ENCODE results near the gene FCN2.

- TF ChIP-seq CEBPB (IDR thresholded peaks at IDR 0.05) (no peak), NR3C1 (IDR thresholded peaks at IDR 0.05) (no peak), ESRRA (IDR thresholded peaks at IDR 0.05; ENCODE audit: borderline replicate concordance, low read length) (no peak), JUNB (IDR thresholded peaks at IDR 0.05) (no peak)
- TF ChIP-seq, protein P1, sequence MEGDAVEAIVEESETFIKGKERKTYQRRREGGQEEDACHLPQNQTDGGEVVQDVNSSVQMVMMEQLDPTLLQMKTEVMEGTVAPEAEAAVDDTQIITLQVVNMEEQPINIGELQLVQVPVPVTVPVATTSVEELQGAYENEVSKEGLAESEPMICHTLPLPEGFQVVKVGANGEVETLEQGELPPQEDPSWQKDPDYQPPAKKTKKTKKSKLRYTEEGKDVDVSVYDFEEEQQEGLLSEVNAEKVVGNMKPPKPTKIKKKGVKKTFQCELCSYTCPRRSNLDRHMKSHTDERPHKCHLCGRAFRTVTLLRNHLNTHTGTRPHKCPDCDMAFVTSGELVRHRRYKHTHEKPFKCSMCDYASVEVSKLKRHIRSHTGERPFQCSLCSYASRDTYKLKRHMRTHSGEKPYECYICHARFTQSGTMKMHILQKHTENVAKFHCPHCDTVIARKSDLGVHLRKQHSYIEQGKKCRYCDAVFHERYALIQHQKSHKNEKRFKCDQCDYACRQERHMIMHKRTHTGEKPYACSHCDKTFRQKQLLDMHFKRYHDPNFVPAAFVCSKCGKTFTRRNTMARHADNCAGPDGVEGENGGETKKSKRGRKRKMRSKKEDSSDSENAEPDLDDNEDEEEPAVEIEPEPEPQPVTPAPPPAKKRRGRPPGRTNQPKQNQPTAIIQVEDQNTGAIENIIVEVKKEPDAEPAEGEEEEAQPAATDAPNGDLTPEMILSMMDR (IDR thresholded peaks at IDR 0.05): no peak
These were observed 6.6 kb downstream of the FCN2 start for GRCh38 chr9:134887219-134887618.

Measured in A549 (cell line).